GM20000 (cell line): ENCODE data around the gene TRABD.

Experiments
- DNase-seq: peaks from one replicate; pipeline ENCODE4 v3.0.0; 2012; ENCODE audit warnings: low spot score
- TF ChIP-seq, protein P1 (sequence below): IDR thresholded peaks from 2 replicates; pipeline ENCODE4 v1.5.1; 2012; ENCODE audit warnings: mild to moderate bottlenecking, control low read depth; ENCODE audit errors: extremely low read depth, missing control alignments

TRABD gene

DNA sequence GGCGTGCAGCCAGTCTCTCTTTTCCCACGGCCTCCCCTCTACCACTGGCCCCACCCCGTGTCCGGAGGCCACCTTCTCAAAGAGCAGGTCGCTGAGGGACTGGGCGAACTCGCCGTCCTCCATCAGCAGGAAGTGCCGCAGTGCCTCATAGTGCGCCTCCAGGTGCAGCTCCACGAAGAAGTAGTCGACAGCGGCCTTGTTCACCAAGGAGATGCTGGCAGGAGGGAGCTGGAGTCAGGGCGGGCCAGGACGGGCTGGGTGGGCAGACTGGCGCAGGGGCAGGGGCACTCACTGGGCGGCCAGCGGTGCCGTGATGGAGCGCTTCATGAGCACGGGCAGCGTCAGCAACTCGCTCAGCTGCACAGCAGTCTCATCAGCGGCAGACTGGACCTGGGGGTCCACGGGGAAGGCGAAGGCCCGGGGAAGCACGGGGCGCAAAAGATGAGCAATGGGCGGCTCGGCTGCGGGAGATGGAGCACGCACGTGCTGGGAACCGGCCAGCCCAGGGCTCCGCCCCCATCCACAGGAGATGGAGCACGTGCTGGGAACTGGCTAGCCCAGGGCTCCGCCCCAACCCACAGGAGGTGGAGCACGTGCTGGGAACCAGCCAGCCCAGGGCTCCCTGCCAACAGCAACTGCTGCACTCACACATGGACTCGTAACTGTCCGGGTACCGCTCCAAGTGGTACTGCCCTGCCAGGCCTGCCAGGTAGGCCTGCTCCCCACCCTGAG is 33.4 kb downstream of the TRABD start:
- TF ChIP-seq, protein P1, sequence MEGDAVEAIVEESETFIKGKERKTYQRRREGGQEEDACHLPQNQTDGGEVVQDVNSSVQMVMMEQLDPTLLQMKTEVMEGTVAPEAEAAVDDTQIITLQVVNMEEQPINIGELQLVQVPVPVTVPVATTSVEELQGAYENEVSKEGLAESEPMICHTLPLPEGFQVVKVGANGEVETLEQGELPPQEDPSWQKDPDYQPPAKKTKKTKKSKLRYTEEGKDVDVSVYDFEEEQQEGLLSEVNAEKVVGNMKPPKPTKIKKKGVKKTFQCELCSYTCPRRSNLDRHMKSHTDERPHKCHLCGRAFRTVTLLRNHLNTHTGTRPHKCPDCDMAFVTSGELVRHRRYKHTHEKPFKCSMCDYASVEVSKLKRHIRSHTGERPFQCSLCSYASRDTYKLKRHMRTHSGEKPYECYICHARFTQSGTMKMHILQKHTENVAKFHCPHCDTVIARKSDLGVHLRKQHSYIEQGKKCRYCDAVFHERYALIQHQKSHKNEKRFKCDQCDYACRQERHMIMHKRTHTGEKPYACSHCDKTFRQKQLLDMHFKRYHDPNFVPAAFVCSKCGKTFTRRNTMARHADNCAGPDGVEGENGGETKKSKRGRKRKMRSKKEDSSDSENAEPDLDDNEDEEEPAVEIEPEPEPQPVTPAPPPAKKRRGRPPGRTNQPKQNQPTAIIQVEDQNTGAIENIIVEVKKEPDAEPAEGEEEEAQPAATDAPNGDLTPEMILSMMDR = no peak
- no peak for DNase-seq

DNA sequence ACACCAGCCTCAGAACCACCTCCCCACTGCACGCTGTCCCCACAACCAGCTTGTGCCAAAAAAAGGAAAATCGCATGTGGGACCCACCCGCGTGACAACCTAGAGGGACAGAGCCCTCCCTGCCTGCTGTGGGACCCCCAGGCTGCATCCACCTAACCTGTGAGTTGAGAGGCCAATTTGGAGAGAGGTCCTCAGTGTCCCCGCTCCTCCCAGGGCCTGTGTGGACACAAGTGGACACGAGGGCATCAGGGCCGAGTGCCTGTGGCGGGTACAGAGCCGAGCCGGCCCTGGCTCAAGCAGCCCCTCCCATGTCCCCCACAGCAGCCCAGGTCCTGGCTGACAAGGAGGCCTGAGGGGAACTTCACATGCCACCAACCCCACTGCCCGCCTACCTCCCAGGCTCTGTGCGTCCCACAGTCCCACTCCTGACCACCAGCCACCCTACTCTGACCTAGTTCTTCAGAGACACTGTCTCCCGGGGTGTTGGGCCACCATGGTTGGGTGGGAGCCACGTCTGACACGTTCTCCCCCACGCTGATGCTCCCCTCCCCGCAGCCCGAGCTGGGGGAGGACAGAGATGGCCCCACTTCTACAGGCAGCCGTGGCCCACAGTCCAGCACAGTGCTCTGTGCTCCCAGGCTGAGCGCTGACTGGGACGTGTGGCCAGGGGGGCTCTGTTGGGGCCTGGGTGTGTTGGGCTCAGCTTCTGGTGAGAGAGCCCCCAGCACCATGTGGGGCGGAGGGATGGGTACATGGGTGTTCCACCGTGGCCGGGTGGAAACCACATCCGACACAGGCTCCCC is 34.3 kb downstream of the TRABD start:
- DNase-seq = no peak
- TF ChIP-seq, protein P1 = no peak

DNA sequence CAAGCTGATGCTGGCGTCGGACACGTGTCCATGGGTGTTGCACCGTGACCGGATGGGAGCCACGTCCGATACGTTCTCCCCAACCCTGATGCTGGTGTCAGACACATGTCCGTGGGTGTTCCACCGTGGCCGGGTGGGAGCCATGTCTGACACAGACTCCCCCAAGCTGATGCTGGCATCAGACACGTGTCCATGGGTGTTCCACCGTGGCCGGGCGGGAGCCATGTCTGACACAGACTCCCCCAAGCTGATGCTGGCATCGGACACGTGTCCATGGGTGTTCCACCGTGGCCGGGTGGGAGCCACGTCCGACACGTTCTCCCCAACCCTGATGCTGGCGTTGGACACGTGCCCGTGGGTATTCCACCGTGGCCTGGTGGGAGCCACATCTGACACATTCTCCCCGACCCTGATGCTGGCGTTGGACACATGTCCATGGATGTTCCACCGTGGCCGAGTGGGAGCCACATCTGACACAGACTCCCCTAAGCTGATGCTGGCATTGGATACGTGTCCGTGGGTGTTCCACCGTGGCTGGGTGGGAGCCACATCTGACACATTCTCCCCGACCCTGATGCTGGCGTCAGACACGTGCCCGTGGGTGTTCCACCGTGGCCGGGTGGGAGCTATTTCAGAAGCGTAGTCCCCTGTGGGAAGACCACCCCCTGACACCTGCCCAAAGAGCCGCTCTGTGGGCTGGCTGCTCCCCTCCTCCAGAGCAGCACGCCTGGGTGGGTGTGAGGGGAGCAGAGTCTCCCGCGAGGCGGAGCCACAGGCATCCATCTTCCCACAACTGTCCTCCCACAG is 35.1 kb downstream of the TRABD start:
- no peak for DNase-seq
- TF ChIP-seq, protein P1 = no peak

DNA sequence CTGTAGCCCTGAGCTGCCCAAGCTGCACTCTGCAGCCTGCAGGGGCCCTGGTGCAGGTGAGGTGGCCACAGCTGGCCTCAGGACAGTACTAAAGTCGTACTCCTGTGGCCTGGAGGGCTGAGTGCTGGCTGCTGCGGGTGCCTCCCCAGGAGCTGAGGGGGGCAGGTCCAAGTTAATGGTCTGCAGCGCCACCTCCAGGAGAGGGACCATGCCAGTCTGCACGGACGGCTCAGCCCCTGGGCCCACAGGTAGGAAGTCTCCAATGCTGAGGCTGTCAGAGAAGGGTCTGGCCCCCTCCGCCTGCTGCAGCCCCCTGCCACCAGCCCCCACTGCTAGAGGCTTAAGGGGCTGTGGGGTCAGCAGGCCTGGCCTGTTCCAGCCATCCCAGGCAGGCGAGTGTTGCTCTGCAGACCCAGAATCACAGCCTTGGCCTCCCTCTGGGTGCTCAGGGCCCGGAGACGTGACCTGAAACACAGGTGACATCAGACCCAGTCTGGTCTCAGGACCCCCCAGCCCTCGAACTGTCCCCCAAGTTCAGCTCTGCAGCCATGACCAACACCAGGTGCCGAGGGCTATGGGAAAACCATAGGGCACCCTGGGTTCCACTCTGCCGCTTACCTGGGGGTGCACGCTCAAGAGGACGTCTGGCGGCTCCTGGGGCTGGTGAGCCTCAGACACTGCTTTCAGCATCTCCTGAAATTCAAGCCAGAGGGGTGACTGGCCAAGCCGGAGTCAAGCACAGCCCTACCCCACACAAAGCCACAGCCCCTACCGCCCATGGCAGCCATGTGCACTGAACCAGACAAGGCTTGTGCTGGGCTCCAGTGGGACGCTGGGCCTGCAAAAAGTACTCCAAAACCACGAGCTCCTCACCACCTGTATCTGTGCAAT is 35.9 kb downstream of the TRABD start:
- no peak for DNase-seq
- TF ChIP-seq, protein P1 = no peak

DNA sequence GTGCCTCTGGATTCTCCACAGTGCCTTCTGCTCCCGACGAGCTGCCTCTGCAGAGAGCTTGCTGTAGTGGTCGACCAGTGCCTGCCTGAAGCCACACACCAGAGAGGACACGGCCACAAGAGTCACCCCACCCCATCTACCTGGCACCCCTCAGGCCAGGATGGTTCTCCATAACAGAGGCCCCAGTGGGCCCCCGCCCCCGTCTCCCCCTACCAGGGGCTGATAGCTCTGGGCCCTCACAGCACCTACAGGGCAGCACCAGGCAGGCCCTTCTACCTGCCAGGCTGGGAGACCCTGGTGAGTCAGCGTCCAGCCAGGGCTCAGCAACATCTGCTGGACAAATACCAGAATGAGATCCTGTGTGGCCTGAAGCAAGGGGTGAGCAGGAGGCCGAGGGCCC is 36.8 kb downstream of the TRABD start:
- TF ChIP-seq, protein P1 = no peak
- no peak for DNase-seq

DNA sequence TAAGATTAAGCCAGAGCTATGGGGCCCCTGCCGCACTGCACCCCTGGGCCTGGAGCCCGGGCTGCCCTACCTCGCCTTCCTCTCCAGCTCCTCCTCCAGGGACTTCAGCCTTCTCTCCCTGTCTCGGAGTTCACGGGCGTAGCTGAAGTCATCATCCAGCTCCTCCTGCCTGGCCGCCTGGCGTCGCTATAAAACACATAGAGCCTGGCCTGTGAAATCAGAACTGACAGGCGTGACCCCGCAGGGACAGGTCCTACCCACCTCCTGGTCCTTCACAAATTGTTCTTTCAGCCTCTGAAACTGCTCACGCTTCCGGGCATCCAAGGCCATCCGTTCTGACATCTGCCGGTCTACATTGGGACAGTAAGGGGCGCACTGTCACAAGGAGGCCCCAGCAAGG is 38.4 kb downstream of the TRABD start:
- TF ChIP-seq, protein P1 = no peak
- DNase-seq = no peak
